ENCODE data around the gene PCSK4.

PCSK4 gene

GRCh38 chr19:1469255-1470054, 20.7 kb downstream of the PCSK4 start:
- no peak for DNase-seq

DNA sequence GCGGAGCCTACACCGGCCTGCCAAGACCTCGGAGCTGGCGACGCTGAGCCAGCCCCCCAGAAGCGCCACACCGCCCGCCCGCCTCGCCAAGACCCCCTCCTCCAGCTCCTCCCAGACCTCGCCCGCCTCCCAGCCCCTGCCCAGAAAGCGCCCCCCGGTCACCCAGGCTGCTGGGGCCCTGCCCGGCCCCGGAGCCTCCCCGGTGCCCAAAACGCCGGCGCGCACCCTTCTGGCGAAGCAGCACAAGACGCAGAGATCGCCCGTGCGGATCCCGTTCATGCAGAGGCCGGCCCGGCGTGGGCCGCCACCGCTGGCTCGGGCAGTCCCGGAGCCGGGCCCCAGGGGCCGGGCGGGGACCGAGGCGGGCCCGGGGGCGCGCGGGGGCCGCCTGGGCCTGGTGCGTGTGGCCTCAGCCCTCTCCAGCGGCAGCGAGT, 21.3 kb downstream of the PCSK4 start:
- no peak for DNase-seq

- no peak for DNase-seq
These were observed 21.8 kb downstream of the PCSK4 start for GRCh38 chr19:1468274-1468820.

DNA sequence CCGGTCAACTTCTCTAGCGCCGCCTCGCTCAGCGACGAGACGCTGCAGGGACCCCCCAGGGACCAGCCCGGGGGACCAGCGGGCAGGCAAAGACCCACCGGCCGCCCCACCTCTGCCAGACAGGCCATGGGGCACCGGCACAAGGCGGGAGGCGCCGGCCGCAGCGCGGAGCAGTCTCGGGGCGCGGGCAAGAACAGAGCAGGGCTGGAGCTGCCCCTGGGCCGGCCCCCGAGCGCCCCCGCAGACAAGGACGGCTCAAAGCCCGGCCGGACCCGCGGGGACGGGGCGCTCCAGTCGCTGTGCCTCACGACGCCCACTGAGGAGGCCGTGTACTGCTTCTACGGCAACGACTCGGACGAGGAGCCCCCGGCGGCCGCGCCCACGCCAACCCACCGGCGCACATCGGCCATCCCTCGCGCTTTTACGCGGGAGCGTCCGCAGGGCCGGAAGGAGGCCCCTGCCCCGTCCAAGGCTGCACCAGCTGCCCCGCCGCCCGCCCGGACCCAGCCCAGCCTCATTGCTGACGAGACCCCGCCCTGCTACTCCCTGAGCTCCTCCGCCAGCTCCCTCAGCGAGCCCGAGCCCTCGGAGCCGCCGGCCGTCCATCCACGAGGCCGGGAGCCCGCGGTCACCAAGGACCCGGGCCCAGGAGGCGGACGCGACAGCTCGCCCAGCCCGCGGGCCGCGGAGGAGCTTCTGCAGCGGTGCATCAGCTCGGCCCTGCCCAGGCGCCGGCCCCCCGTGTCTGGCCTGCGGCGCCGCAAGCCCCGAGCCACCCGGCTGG, 22.5 kb downstream of the PCSK4 start:
- DNase-seq = no peak

DNA sequence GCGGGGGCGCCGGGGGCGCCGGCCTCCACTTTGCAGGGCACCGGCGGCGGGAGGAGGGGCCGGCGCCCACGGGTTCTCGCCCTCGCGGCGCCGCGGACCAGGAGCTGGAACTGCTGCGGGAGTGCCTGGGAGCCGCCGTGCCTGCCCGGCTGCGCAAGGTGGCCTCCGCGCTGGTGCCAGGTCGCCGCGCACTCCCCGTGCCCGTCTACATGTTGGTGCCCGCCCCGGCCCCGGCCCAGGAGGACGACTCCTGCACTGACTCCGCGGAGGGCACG, 23.0 kb downstream of the PCSK4 start:
- no peak for DNase-seq

DNA sequence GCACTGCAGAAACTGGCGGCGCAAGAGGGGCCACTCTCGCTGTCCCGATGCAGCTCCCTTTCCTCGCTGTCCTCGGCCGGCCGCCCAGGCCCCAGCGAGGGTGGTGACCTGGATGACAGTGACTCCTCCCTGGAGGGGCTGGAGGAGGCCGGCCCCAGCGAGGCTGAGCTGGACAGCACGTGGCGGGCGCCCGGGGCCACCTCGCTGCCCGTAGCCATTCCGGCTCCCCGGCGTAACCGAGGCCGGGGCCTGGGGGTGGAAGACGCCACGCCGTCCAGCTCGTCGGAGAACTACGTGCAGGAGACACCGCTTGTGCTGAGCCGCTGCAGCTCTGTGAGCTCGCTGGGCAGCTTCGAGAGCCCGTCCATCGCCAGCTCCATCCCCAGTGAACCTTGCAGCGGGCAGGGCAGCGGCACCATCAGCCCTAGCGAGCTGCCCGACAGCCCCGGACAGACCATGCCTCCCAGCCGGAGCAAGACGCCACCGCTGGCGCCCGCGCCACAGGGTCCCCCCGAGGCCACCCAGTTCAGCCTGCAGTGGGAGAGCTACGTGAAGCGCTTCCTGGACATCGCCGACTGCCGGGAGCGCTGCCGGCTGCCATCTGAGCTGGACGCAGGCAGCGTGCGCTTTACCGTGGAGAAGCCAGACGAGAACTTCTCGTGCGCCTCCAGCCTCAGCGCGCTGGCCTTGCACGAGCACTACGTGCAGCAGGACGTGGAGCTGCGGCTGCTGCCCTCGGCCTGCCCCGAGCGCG, 23.5 kb downstream of the PCSK4 start:
- no peak for DNase-seq

DNA sequence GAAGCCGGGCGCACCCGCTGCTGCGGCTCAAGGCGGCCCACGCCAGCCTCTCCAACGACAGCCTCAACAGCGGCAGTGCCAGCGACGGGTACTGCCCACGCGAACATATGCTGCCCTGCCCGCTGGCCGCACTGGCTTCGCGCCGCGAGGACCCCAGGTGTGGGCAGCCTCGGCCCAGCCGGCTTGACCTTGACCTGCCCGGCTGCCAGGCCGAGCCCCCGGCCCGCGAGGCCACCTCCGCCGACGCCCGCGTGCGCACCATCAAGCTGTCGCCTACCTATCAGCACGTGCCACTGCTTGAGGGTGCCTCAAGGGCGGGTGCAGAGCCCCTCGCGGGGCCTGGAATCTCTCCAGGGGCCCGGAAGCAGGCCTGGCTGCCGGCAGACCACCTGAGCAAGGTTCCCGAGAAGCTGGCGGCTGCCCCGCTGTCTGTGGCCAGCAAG, 24.1 kb downstream of the PCSK4 start:
- no peak for DNase-seq

DNA sequence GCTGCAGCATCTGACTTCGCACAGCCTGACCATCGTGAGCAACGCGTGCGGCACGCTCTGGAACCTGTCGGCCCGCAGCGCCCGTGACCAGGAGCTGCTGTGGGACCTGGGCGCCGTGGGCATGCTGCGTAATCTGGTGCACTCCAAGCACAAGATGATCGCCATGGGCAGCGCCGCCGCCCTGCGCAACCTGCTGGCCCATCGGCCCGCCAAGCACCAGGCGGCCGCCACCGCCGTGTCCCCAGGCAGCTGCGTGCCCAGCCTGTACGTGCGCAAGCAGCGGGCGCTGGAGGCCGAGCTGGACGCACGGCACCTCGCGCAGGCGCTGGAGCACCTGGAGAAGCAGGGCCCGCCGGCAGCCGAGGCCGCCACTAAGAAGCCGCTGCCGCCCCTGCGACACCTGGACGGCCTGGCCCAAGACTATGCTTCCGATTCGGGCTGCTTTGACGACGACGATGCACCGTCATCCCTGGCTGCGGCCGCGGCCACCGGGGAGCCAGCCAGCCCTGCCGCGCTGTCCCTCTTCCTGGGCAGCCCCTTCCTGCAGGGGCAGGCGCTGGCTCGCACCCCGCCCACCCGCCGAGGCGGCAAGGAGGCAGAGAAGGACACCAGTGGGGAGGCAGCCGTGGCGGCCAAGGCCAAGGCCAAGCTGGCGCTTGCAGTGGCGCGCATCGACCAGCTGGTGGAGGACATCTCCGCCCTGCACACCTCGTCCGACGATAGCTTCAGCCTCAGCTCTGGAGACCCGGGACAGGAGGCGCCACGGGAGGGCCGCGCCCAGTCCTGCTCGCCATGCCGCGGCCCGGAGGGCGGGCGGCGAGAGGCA, 24.7 kb downstream of the PCSK4 start:
- DNase-seq = no peak

GRCh38 chr19:1461862-1462261, 28.3 kb downstream of the PCSK4 start:
- no peak for DNase-seq

DNA sequence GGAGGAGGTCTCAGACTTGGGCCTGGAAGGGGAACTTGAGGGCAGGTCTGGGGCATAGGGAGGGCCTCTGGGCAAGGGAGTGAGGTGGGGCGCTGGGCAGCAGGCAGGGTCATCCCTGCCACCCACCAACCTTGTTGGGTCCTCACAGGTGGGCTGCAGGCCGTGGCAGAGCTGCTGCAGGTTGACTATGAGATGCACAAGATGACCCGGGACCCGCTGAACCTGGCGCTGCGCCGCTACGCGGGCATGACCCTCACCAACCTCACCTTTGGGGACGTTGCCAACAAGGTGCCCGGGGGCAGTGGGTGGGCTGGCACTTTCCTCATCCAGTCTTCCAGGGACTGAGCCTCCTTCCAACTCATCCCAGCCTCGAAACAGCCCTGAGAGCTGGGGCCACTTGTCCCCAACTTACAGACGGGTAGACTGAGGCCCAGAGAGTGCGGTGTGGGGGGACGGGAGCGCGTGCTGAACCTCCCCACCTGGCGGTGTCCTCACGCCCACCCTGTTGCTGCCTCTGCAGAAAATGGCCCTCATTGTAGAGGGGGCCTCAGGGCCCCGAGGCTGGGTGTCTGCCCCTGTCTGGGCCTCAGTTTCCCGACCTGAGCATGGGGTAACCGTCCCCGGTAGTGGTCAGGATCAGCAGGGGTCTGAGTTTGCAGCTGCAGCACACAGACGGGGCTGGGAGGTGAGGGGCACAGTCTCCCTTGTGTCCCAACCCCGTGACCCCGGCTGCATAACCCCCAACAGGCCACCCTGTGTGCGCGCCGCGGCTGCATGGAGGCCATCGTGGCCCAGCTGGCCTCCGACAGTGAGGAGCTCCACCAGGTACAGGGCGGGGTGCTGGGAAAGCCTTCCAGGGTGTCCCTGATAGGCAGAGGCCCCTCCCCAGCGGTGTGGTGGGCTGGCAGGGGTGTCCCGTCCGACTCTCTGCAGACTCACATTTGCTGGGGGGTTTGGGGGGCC, 29.8 kb downstream of the PCSK4 start:
- DNase-seq = no peak

DNA sequence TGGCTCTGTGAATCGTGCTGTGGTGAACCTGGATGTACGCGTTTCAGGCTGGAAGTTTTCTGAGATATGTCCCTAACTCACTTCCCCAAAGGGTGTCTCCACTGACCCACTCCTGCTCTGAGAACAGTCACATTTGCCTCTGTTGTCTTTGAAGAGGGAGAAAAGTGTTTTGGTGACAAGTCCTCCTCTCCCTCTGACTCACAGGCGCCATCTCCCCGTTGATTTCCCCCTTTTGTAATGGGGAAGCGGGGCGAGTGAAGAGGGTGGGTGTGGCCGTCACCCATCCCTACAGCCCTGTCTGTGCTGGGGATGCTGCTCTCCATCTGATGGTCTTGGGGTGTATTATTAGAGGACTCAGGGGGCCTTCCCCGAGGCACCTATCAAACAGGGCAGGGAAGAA, 30.7 kb downstream of the PCSK4 start:
- no peak for DNase-seq

DNA sequence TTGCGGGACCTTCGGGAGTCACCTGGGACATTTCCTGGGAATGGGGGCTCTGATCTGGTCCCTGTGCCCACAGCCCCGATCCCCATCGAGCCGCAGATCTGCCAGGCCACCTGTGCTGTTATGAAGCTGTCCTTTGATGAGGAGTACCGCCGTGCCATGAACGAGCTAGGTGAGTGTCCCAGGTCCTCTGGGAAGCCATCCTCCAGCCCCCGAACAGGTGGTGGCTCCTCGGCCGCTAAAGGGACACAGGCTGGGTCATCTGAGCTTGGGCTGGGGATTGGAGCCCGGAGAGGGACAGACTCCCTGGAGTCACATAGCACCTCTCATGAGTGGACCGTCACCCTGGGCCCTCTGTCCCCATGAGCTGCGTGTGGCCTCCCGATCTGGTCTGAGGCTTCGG, 32.3 kb downstream of the PCSK4 start:
- no peak for DNase-seq

DNA sequence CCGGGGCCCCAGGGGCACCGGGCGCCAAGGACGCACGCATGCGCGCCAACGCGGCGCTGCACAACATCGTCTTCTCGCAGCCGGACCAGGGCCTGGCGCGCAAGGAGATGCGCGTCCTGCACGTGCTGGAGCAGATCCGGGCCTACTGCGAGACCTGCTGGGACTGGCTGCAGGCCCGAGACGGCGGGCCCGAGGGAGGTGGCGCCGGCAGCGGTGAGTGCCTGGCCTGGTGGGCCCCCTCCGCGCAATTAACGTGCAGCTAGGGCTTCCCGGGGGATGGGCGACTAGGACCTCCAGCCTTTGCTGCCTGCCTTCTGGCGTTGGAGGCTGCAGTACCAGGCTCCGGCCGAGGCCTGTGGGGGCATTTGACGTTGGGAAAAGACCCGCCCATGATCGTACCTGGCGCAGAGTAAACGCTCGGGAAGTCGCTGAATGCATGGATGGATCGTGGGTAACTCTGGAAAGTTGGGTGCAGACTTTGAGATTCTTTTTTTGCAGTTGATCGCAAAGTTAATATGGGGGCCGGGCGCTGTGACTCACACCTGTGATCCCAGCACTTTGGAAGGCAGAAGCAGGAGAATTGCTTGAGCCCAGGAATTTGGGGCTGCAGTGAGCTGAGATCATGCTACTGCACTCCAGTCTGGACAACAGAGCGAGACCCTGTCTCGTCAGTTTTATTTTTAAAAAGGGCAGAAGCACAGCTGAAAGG, 33.0 kb downstream of the PCSK4 start:
- no peak for DNase-seq

GRCh38 chr19:1456121-1456900, 33.8 kb downstream of the PCSK4 start:
- DNase-seq = no peak

GRCh38 chr19:1455336-1456120, 34.6 kb downstream of the PCSK4 start:
- no peak for DNase-seq

GRCh38 chr19:1455002-1455335, 35.2 kb downstream of the PCSK4 start:
- DNase-seq = no peak

GRCh38 chr19:1453525-1454364, 36.4 kb downstream of the PCSK4 start:
- peak; percentile 72 for DNase-seq
